Measurements from ENCODE around the gene ATAD2B. TPM values are rescaled to one million over a fixed set of nuclear protein-coding genes. Genes with fewer than 3 reads are reported as not detected.

ATAD2B gene
- polyA plus RNA-seq, 1 of the 3 experiments (the other 2 are of a cell fraction) = 1.3 TPM

GRCh38 chr2:23791030-23791429, 135.9 kb downstream of the ATAD2B start:
- peaks cover 16% of the 10 kb centered on the region for H3F3A ChIP-seq (replicated peaks; ENCODE audit: insufficient read depth)
- H2AFZ ChIP-seq (ENCODE audit: low read depth) = no peak overlapping the region
- DNase-seq = no peak
- H3K4me2 ChIP-seq = no peak overlapping the region
- TF ChIP-seq FOSL2 (IDR thresholded peaks at IDR 0.05; ENCODE audit: borderline replicate concordance, low read depth) (peak; percentile 30), TAF1 (IDR thresholded peaks at IDR 0.05; ENCODE audit: borderline replicate concordance, low read depth, low read length) (no peak), RFX5 (IDR thresholded peaks at IDR 0.05; ENCODE audit: low read length) (no peak), REST (IDR thresholded peaks at IDR 0.05; ENCODE audit: low read depth, low read length) (no peak), EP300 (IDR thresholded peaks at IDR 0.05; ENCODE audit: borderline replicate concordance in 1 of 2, low read depth in 1 of 2, low read length in 1 of 2) (no peak), CTCF (IDR thresholded peaks at IDR 0.05) (no peak), CHD2 (IDR thresholded peaks at IDR 0.05; ENCODE audit: low read length, partially characterized antibody) (no peak), TCF12 (IDR thresholded peaks at IDR 0.05) (no peak; the same call in 1 of the 2 replicates), RCOR1 (IDR thresholded peaks at IDR 0.05; ENCODE audit: low read length) (no peak)
- no peaks in the 10 kb centered on the region for H3K9me2 ChIP-seq
- CTCF ChIA-PET = interaction anchor here (1.6 to 3.4 kb wide), 2 partner anchors 9 to 14 kb away, joined by 5 to 10 read pairs; no protein-coding TSS in a partner anchor
- no peaks in the 10 kb centered on the region for H3K27me3 ChIP-seq (ENCODE audit: insufficient read depth)
- H3K4me1 ChIP-seq (ENCODE audit: control insufficient read depth in 1 of 2, insufficient read depth in 2 of 2, low read depth in 1 of 2, low read length in 1 of 2) = peaks cover 0 to 4% of the 10 kb centered on the region in 2 experiments; a peak in 1 of 4 replicates
- POLR2A ChIA-PET = interaction anchor here (0.7 kb wide), 1 partner anchor 530 kb away, joined by 3 read pairs; no protein-coding TSS in a partner anchor
- no peak overlapping the region for H3K9ac ChIP-seq
- H3K4me3 ChIP-seq (ENCODE audit: low read depth in 2 of 2, low read length in 1 of 2) = no peak overlapping the region
- H3K79me2 ChIP-seq (ENCODE audit: insufficient read depth) = no peaks in the 10 kb centered on the region
- H4K20me1 ChIP-seq (ENCODE audit: insufficient read depth) = no peaks in the 10 kb centered on the region
- peak overlapping the region in 1 of 2 experiments; percentile 63; a peak in 2 of 4 replicates for H3K27ac ChIP-seq (ENCODE audit: low read depth in 2 of 2, low read length in 1 of 2)
- H3K36me3 ChIP-seq (replicated peaks in 1 of 2; ENCODE audit: control insufficient read depth in 1 of 2, insufficient read depth in 2 of 2, low read length in 1 of 2) = peaks cover 14 to 16% of the 10 kb centered on the region in 2 experiments
- H3K9me3 ChIP-seq = no peaks in the 10 kb centered on the region

GRCh38 chr2:23789012-23789411, 137.9 kb downstream of the ATAD2B start:
- Histone ChIP-seq H2AFZ (ENCODE audit: low read depth) (no peak overlapping the region), H3K4me1 (ENCODE audit: control insufficient read depth in 1 of 2, insufficient read depth in 2 of 2, low read depth in 1 of 2, low read length in 1 of 2) (peaks cover 0 to 4% of the 10 kb centered on the region in 2 experiments; a peak in 1 of 4 replicates), H3K27ac (ENCODE audit: low read depth in 2 of 2, low read length in 1 of 2) (no peak overlapping the region), H3K9me2 (no peaks in the 10 kb centered on the region), H3K27me3 (ENCODE audit: insufficient read depth) (no peaks in the 10 kb centered on the region), H4K20me1 (ENCODE audit: insufficient read depth) (no peaks in the 10 kb centered on the region), H3K36me3 (replicated peaks in 1 of 2; ENCODE audit: control insufficient read depth in 1 of 2, insufficient read depth in 2 of 2, low read length in 1 of 2) (peaks cover 25 to 33% of the 10 kb centered on the region in 2 experiments), H3K4me2 (no peak overlapping the region), H3F3A (replicated peaks; ENCODE audit: insufficient read depth) (peaks cover 16% of the 10 kb centered on the region), H3K79me2 (ENCODE audit: insufficient read depth) (no peaks in the 10 kb centered on the region), H3K9me3 (no peaks in the 10 kb centered on the region), H3K9ac (no peak overlapping the region), H3K4me3 (ENCODE audit: low read depth in 2 of 2, low read length in 1 of 2) (no peak overlapping the region)
- CTCF ChIA-PET = interaction anchor here (0.5 to 1.8 kb wide), 4 partner anchors 25 to 119 kb away, joined by 3 to 4 read pairs (median 4); no protein-coding TSS in a partner anchor
- POLR2A ChIA-PET = no interaction called here
- 95% methylated on average over 1 of the region's 1 CpG for WGBS (ENCODE audit: low lambda C conversion rate)
- DNase-seq = no peak
- TF ChIP-seq TEAD4 (IDR thresholded peaks at IDR 0.05; ENCODE audit: borderline replicate concordance, insufficient read depth) (no peak), GATA2 (CRISPR knock-in tag; IDR thresholded peaks at IDR 0.05) (no peak), NFIC (IDR thresholded peaks at IDR 0.05; ENCODE audit: borderline replicate concordance) (no peak), POLR2AphosphoS5 (IDR thresholded peaks at IDR 0.05; ENCODE audit: low read depth, low read length) (no peak), CHD2 (IDR thresholded peaks at IDR 0.05; ENCODE audit: low read length, partially characterized antibody) (no peak), EP300 (IDR thresholded peaks at IDR 0.05; ENCODE audit: borderline replicate concordance in 1 of 2, low read depth in 1 of 2, low read length in 1 of 2) (no peak), NRF1 (IDR thresholded peaks at IDR 0.05; ENCODE audit: low read depth, low read length) (no peak), USF2 (IDR thresholded peaks at IDR 0.05; ENCODE audit: borderline replicate concordance, low read depth, low read length) (no peak), EZH2phosphoT487 (IDR thresholded peaks at IDR 0.05; ENCODE audit: borderline replicate concordance, low read depth) (no peak), REST (IDR thresholded peaks at IDR 0.05; ENCODE audit: low read depth, low read length) (no peak)
